ENCODE measurements around the gene PTK6.
A peak's percentile ranks its signal among the peaks of the same experiment; 100 is the strongest.

The PTK6 gene

GRCh38 chr20:63491078-63491477 is 46.1 kb downstream of the PTK6 start:
- Histone ChIP-seq H3K36me3 (ENCODE audit: control insufficient read depth, low read depth, low read length) (no peaks in the 10 kb centered on the region), H3K27me3 (ENCODE audit: control insufficient read depth, insufficient read depth, low read length) (peaks cover 52% of the 10 kb centered on the region)

GRCh38 chr20:63490416-63490815 is 46.8 kb downstream of the PTK6 start:
- Histone ChIP-seq H3K36me3 (ENCODE audit: control insufficient read depth, low read depth, low read length) (no peaks in the 10 kb centered on the region), H3K27ac (ENCODE audit: low read length) (no peak overlapping the region), H3K4me1 (ENCODE audit: control insufficient read depth, low read depth, low read length) (no peaks in the 10 kb centered on the region), H3K4me3 (ENCODE audit: low read length) (no peak overlapping the region), H3K9ac (ENCODE audit: low read length) (no peak overlapping the region), H3K9me3 (ENCODE audit: control insufficient read depth, low read depth, low read length) (no peaks in the 10 kb centered on the region), H3K27me3 (ENCODE audit: control insufficient read depth, insufficient read depth, low read length) (peaks cover 45% of the 10 kb centered on the region)

More at GRCh38 chr20:63491078-63491477, 46.1 kb downstream of the PTK6 start:
- no peak overlapping the region for H3K27ac ChIP-seq (ENCODE audit: low read length)
- no peaks in the 10 kb centered on the region for H3K9me3 ChIP-seq (ENCODE audit: control insufficient read depth, low read depth, low read length)
- H3K4me1 ChIP-seq (ENCODE audit: control insufficient read depth, low read depth, low read length), result no peaks in the 10 kb centered on the region
- H3K9ac ChIP-seq (ENCODE audit: low read length), result no peak overlapping the region
- no peak overlapping the region for H3K4me3 ChIP-seq (ENCODE audit: low read length)

GRCh38 chr20:63488315-63489251 is 48.6 kb downstream of the PTK6 start:
- H3K9ac ChIP-seq (ENCODE audit: low read length), result no peak overlapping the region
- H3K4me1 ChIP-seq (ENCODE audit: control insufficient read depth, low read depth, low read length), result no peaks in the 10 kb centered on the region
- H3K4me3 ChIP-seq (ENCODE audit: low read length), result peak overlapping the region; percentile 47
- H3K27me3 ChIP-seq (ENCODE audit: control insufficient read depth, insufficient read depth, low read length), result peaks cover 43% of the 10 kb centered on the region
- H3K36me3 ChIP-seq (ENCODE audit: control insufficient read depth, low read depth, low read length), result no peaks in the 10 kb centered on the region
- H3K9me3 ChIP-seq (ENCODE audit: control insufficient read depth, low read depth, low read length), result no peaks in the 10 kb centered on the region
- no peak overlapping the region for H3K27ac ChIP-seq (ENCODE audit: low read length)

GRCh38 chr20:63487781-63488241 is 49.4 kb downstream of the PTK6 start:
- H3K36me3 ChIP-seq (ENCODE audit: control insufficient read depth, low read depth, low read length), result no peaks in the 10 kb centered on the region
- H3K4me3 ChIP-seq (ENCODE audit: low read length), result no peak overlapping the region
- peaks cover 43% of the 10 kb centered on the region for H3K27me3 ChIP-seq (ENCODE audit: control insufficient read depth, insufficient read depth, low read length)
- H3K4me1 ChIP-seq (ENCODE audit: control insufficient read depth, low read depth, low read length), result no peaks in the 10 kb centered on the region
- H3K9me3 ChIP-seq (ENCODE audit: control insufficient read depth, low read depth, low read length), result no peaks in the 10 kb centered on the region
- H3K9ac ChIP-seq (ENCODE audit: low read length), result no peak overlapping the region
- H3K27ac ChIP-seq (ENCODE audit: low read length), result no peak overlapping the region

GRCh38 chr20:63487116-63487764 is 49.9 kb downstream of the PTK6 start:
- Histone ChIP-seq H3K4me3 (ENCODE audit: low read length) (no peak overlapping the region), H3K36me3 (ENCODE audit: control insufficient read depth, low read depth, low read length) (no peaks in the 10 kb centered on the region), H3K9ac (ENCODE audit: low read length) (no peak overlapping the region), H3K27ac (ENCODE audit: low read length) (no peak overlapping the region), H3K27me3 (ENCODE audit: control insufficient read depth, insufficient read depth, low read length) (peaks cover 43% of the 10 kb centered on the region), H3K9me3 (ENCODE audit: control insufficient read depth, low read depth, low read length) (no peaks in the 10 kb centered on the region), H3K4me1 (ENCODE audit: control insufficient read depth, low read depth, low read length) (no peaks in the 10 kb centered on the region)

- H3K9ac ChIP-seq (ENCODE audit: low read length), result no peak overlapping the region
- peaks cover 43% of the 10 kb centered on the region for H3K27me3 ChIP-seq (ENCODE audit: control insufficient read depth, insufficient read depth, low read length)
- H3K36me3 ChIP-seq (ENCODE audit: control insufficient read depth, low read depth, low read length), result no peaks in the 10 kb centered on the region
- H3K27ac ChIP-seq (ENCODE audit: low read length), result no peak overlapping the region
- no peaks in the 10 kb centered on the region for H3K4me1 ChIP-seq (ENCODE audit: control insufficient read depth, low read depth, low read length)
- H3K9me3 ChIP-seq (ENCODE audit: control insufficient read depth, low read depth, low read length), result no peaks in the 10 kb centered on the region
- no peak overlapping the region for H3K4me3 ChIP-seq (ENCODE audit: low read length)
Measured at GRCh38 chr20:63486300-63486855, 50.8 kb downstream of the PTK6 start.

- H3K4me1 ChIP-seq (ENCODE audit: control insufficient read depth, low read depth, low read length), result no peaks in the 10 kb centered on the region
- peaks cover 28% of the 10 kb centered on the region for H3K27me3 ChIP-seq (ENCODE audit: control insufficient read depth, insufficient read depth, low read length)
- H3K9me3 ChIP-seq (ENCODE audit: control insufficient read depth, low read depth, low read length), result no peaks in the 10 kb centered on the region
- no peak overlapping the region for H3K27ac ChIP-seq (ENCODE audit: low read length)
- no peaks in the 10 kb centered on the region for H3K36me3 ChIP-seq (ENCODE audit: control insufficient read depth, low read depth, low read length)
- H3K9ac ChIP-seq (ENCODE audit: low read length), result no peak overlapping the region
- no peak overlapping the region for H3K4me3 ChIP-seq (ENCODE audit: low read length)
Measured at GRCh38 chr20:63484651-63485403, 52.3 kb downstream of the PTK6 start.

GRCh38 chr20:63484236-63484635 is 52.9 kb downstream of the PTK6 start:
- Histone ChIP-seq H3K27ac (ENCODE audit: low read length) (no peak overlapping the region), H3K27me3 (ENCODE audit: control insufficient read depth, insufficient read depth, low read length) (peaks cover 22% of the 10 kb centered on the region), H3K4me3 (ENCODE audit: low read length) (no peak overlapping the region), H3K9ac (ENCODE audit: low read length) (no peak overlapping the region), H3K9me3 (ENCODE audit: control insufficient read depth, low read depth, low read length) (no peaks in the 10 kb centered on the region), H3K4me1 (ENCODE audit: control insufficient read depth, low read depth, low read length) (no peaks in the 10 kb centered on the region), H3K36me3 (ENCODE audit: control insufficient read depth, low read depth, low read length) (no peaks in the 10 kb centered on the region)

- no peak overlapping the region for H3K4me3 ChIP-seq (ENCODE audit: low read length)
- no peak overlapping the region for H3K27ac ChIP-seq (ENCODE audit: low read length)
- H3K27me3 ChIP-seq (ENCODE audit: control insufficient read depth, insufficient read depth, low read length), result peaks cover 18% of the 10 kb centered on the region
- H3K4me1 ChIP-seq (ENCODE audit: control insufficient read depth, low read depth, low read length), result no peaks in the 10 kb centered on the region
- H3K9ac ChIP-seq (ENCODE audit: low read length), result no peak overlapping the region
- H3K9me3 ChIP-seq (ENCODE audit: control insufficient read depth, low read depth, low read length), result no peaks in the 10 kb centered on the region
- no peaks in the 10 kb centered on the region for H3K36me3 ChIP-seq (ENCODE audit: control insufficient read depth, low read depth, low read length)
Measured at GRCh38 chr20:63483834-63484233, 53.3 kb downstream of the PTK6 start.

- Histone ChIP-seq H3K27me3 (ENCODE audit: control insufficient read depth, insufficient read depth, low read length) (peaks cover 2% of the 10 kb centered on the region), H3K4me1 (ENCODE audit: control insufficient read depth, low read depth, low read length) (peaks cover 5% of the 10 kb centered on the region), H3K4me3 (ENCODE audit: low read length) (no peak overlapping the region), H3K9me3 (ENCODE audit: control insufficient read depth, low read depth, low read length) (no peaks in the 10 kb centered on the region), H3K36me3 (ENCODE audit: control insufficient read depth, low read depth, low read length) (no peaks in the 10 kb centered on the region), H3K27ac (ENCODE audit: low read length) (no peak overlapping the region), H3K9ac (ENCODE audit: low read length) (no peak overlapping the region)
Measured at GRCh38 chr20:63482021-63482587, 55.1 kb downstream of the PTK6 start.

GRCh38 chr20:63481503-63481902 is 55.7 kb downstream of the PTK6 start:
- no peak overlapping the region for H3K27ac ChIP-seq (ENCODE audit: low read length)
- no peaks in the 10 kb centered on the region for H3K36me3 ChIP-seq (ENCODE audit: control insufficient read depth, low read depth, low read length)
- H3K27me3 ChIP-seq (ENCODE audit: control insufficient read depth, insufficient read depth, low read length), result no peaks in the 10 kb centered on the region
- H3K9ac ChIP-seq (ENCODE audit: low read length), result no peak overlapping the region
- H3K4me3 ChIP-seq (ENCODE audit: low read length), result no peak overlapping the region
- H3K9me3 ChIP-seq (ENCODE audit: control insufficient read depth, low read depth, low read length), result no peaks in the 10 kb centered on the region
- peaks cover 5% of the 10 kb centered on the region for H3K4me1 ChIP-seq (ENCODE audit: control insufficient read depth, low read depth, low read length)
